HG03571 (cell line): Measurements from ENCODE around the gene ZMYM1.
"Not testable (repeated sequence)": the region's sequence is repeated elsewhere in the genome, so short reads cannot be mapped to it uniquely, and the experiment has no call there.

Experiments used
- ATAC-seq: cut with Tn5 transposase; IDR thresholded peaks from one replicate; pipeline ENCODE4 v1.9.1; 2021; ENCODE audit not compliant: unreplicated experiment

Gene ZMYM1

GRCh38 chr1:35079003-35079930, at the start of gene ZMYM1:
Gene ZMYM1, plus strand, starts transcription at chr1:35079385. Its CDS starts 14,603 bp downstream, at chr1:35093988.
- peak; percentile 94 for ATAC-seq

GRCh38 chr1:35029761-35030160, 49.4 kb upstream of the ZMYM1 start:
- no peak for ATAC-seq

GRCh38 chr1:35030338-35030737, 48.8 kb upstream of the ZMYM1 start:
- no peak for ATAC-seq

- no peak for ATAC-seq
These were observed 48.3 kb upstream of the ZMYM1 start for GRCh38 chr1:35030756-35031446.

GRCh38 chr1:35032384-35032739, 46.8 kb upstream of the ZMYM1 start:
- ATAC-seq = no peak

- no peak for ATAC-seq
These were observed 45.8 kb upstream of the ZMYM1 start for GRCh38 chr1:35033346-35033745.

- ATAC-seq = no peak
These were observed 42.6 kb upstream of the ZMYM1 start for GRCh38 chr1:35036621-35037020.

GRCh38 chr1:35037206-35037605, 42.0 kb upstream of the ZMYM1 start:
- ATAC-seq = no peak

GRCh38 chr1:35038723-35039122, 40.5 kb upstream of the ZMYM1 start:
- ATAC-seq = no peak

GRCh38 chr1:35043498-35043897, 35.7 kb upstream of the ZMYM1 start:
- ATAC-seq = no peak

GRCh38 chr1:35044431-35044830, 34.8 kb upstream of the ZMYM1 start:
- no peak for ATAC-seq

- no peak for ATAC-seq
These were observed 32.5 kb upstream of the ZMYM1 start for GRCh38 chr1:35046730-35047129.

GRCh38 chr1:35047188-35047858, 31.9 kb upstream of the ZMYM1 start:
- no peak for ATAC-seq

GRCh38 chr1:35049116-35049515, 30.1 kb upstream of the ZMYM1 start:
- no peak for ATAC-seq

GRCh38 chr1:35053433-35053832, 25.8 kb upstream of the ZMYM1 start:
- ATAC-seq = no peak

- ATAC-seq = not testable (repeated sequence)
These were observed 24.9 kb upstream of the ZMYM1 start for GRCh38 chr1:35054282-35054681.

GRCh38 chr1:35058321-35058720, 20.9 kb upstream of the ZMYM1 start:
- not testable (repeated sequence) for ATAC-seq

GRCh38 chr1:35058988-35059387, 20.2 kb upstream of the ZMYM1 start:
- ATAC-seq = no peak

GRCh38 chr1:35062518-35063196, 16.5 kb upstream of the ZMYM1 start:
- no peak for ATAC-seq

GRCh38 chr1:35064265-35064664, 14.9 kb upstream of the ZMYM1 start:
- ATAC-seq = no peak

- no peak for ATAC-seq
These were observed 9.4 kb upstream of the ZMYM1 start for GRCh38 chr1:35069746-35070145.
